T1000 (cell line): Measurements from ENCODE around the gene FAM124B.

Experiments used
- DNase-seq: peaks from one replicate; lab custom pipeline; 2025; ENCODE audit warnings: mixed read lengths; lab: John Stamatoyannopoulos, UW

The FAM124B gene

GRCh38 chr2:224401641-224402342, at the start of gene FAM124B:
TSS of gene FAM124B (minus strand) at chr2:224402107. CDS start at chr2:224401768, 339 bp downstream.
- DNase-seq, result no peak

GRCh38 chr2:224449212-224450147, 47.6 kb upstream of the FAM124B start:
- no peak for DNase-seq

- no peak for DNase-seq
Measured at GRCh38 chr2:224448236-224448635, 46.3 kb upstream of the FAM124B start.

- DNase-seq, result no peak
Measured at GRCh38 chr2:224444783-224445182, 42.9 kb upstream of the FAM124B start.

GRCh38 chr2:224444021-224444420, 42.1 kb upstream of the FAM124B start:
- no peak for DNase-seq

- no peak for DNase-seq
Measured at GRCh38 chr2:224442071-224442967, 40.4 kb upstream of the FAM124B start.

GRCh38 chr2:224440988-224441387, 39.1 kb upstream of the FAM124B start:
- DNase-seq, result no peak

GRCh38 chr2:224438726-224439125, 36.8 kb upstream of the FAM124B start:
- no peak for DNase-seq

GRCh38 chr2:224436634-224437033, 34.7 kb upstream of the FAM124B start:
- DNase-seq, result no peak

GRCh38 chr2:224434618-224435017, 32.7 kb upstream of the FAM124B start:
- DNase-seq, result no peak

- DNase-seq, result no peak
Measured at GRCh38 chr2:224433442-224433841, 31.5 kb upstream of the FAM124B start.

- DNase-seq, result no peak
Measured at GRCh38 chr2:224432003-224432579, 30.2 kb upstream of the FAM124B start.

- no peak for DNase-seq
Measured at GRCh38 chr2:224429441-224429810, 27.5 kb upstream of the FAM124B start.

GRCh38 chr2:224428787-224429440, 27.0 kb upstream of the FAM124B start:
- no peak for DNase-seq

GRCh38 chr2:224427471-224427870, 25.6 kb upstream of the FAM124B start:
- DNase-seq, result no peak

- DNase-seq, result no peak
Measured at GRCh38 chr2:224426656-224427055, 24.7 kb upstream of the FAM124B start.

- no peak for DNase-seq
Measured at GRCh38 chr2:224421065-224421464, 19.2 kb upstream of the FAM124B start.

GRCh38 chr2:224417947-224418346, 16.0 kb upstream of the FAM124B start:
- DNase-seq, result no peak

GRCh38 chr2:224417361-224417729, 15.4 kb upstream of the FAM124B start:
- DNase-seq, result no peak

- no peak for DNase-seq
Measured at GRCh38 chr2:224416656-224417360, 14.9 kb upstream of the FAM124B start.

- DNase-seq, result no peak
Measured at GRCh38 chr2:224413381-224413780, 11.5 kb upstream of the FAM124B start.
